MCF 10A (cell line): Measurements from ENCODE around the gene ARHGAP42. TPM values are rescaled to one million over a fixed set of nuclear protein-coding genes. Genes with fewer than 3 reads are reported as not detected.

ENCODE experiments used
- BruUV-seq: library from RNA; stranded (reverse); fragments of 400-500 nt; replicated peaks from 2 replicates; lab custom pipeline; 2021; lab: Mats Ljungman, UMichigan
- CTCF ChIA-PET: fragments of 300-600 bp; sonication (Branson Sonifier 250); formaldehyde crosslinking; extraction: SDS; loops from one replicate; lab custom pipeline; 2021; ENCODE audit warnings: antibody characterized with exemption, inconsistent platforms; lab: Yijun Ruan, JAX
- POLR2A ChIA-PET: fragments of 300-600, 350-650 bp; sonication (Branson Sonifier 250); formaldehyde crosslinking; extraction: SDS; loops from one replicate; lab custom pipeline; 2020; ENCODE audit warnings: antibody characterized with exemption, inconsistent platforms; lab: Yijun Ruan, JAX
- DNase-seq: peaks from one replicate; pipeline ENCODE4 v3.0.0-alpha.2; 2018; ENCODE audit not compliant: unreplicated experiment
- H3K27ac Mint-ChIP-seq: one replicate; pipeline ENCODE4 v1.8.0; 2022; ENCODE audit warnings: mild to moderate bottlenecking, low read depth, mixed read lengths; ENCODE audit not compliant: unreplicated experiment
- H3K27me3 Mint-ChIP-seq: one replicate; pipeline ENCODE4 v1.8.0; 2022; ENCODE audit warnings: mixed read lengths; ENCODE audit not compliant: insufficient read depth, unreplicated experiment
- H3K36me3 Mint-ChIP-seq: one replicate; pipeline ENCODE4 v1.8.0; 2022; ENCODE audit warnings: mild to moderate bottlenecking, moderate library complexity, mixed read lengths; ENCODE audit not compliant: insufficient read depth, unreplicated experiment
- H3K4me1 Mint-ChIP-seq: one replicate; pipeline ENCODE4 v1.8.0; 2022; ENCODE audit warnings: mixed read lengths; ENCODE audit not compliant: insufficient read depth, unreplicated experiment
- H3K4me3 Mint-ChIP-seq: one replicate; pipeline ENCODE4 v1.8.0; 2022; ENCODE audit warnings: mild to moderate bottlenecking, moderate library complexity, mixed read lengths; ENCODE audit not compliant: unreplicated experiment
- H3K9me3 Mint-ChIP-seq: one replicate; pipeline ENCODE4 v1.8.0; 2022; ENCODE audit warnings: mixed read lengths; ENCODE audit not compliant: unreplicated experiment
- CTCF ChIP-seq: fragments of 200-600 bp; IDR thresholded peaks from one replicate; pipeline ENCODE4 v1.8.0; 2022; ENCODE audit warnings: antibody characterized with exemption, mild to moderate bottlenecking; ENCODE audit not compliant: unreplicated experiment
- intact Hi-C: fragments of 100-400 bp; cut with micrococcal nuclease; formaldehyde crosslinking; loops from 2 replicates; pipeline ENCODE4 v1.14.1; 2022
- total RNA-seq: library from RNA; stranded (reverse); gene quantifications from 2 replicates; pipeline ENCODE4 v1.2.3, GENCODE V29; 2022

The ARHGAP42 gene
- total RNA-seq, 1 experiment from 2014 or later = 2.5 TPM

- ChIA-PET POLR2A (no interaction called here), CTCF (no interaction called here)
- Mint-ChIP-seq H3K27ac (no peak overlapping the region), H3K9me3 (no peaks in the 10 kb centered on the region), H3K4me3 (no peak overlapping the region), H3K27me3 (no peaks in the 10 kb centered on the region), H3K4me1 (no peaks in the 10 kb centered on the region), H3K36me3 (no peaks in the 10 kb centered on the region)
- no peak for TF ChIP-seq CTCF
- BruUV-seq = no TSS peak
- intact Hi-C loops = no loop called here
- DNase-seq = no peak
Measured at GRCh38 chr11:100948936-100949335, 261.8 kb downstream of the ARHGAP42 start.

GRCh38 chr11:100949443-100949842 lies 262.4 kb downstream of the ARHGAP42 start:
- Mint-ChIP-seq H3K9me3 (no peaks in the 10 kb centered on the region), H3K4me1 (no peaks in the 10 kb centered on the region), H3K27me3 (no peaks in the 10 kb centered on the region), H3K27ac (no peak overlapping the region), H3K36me3 (no peaks in the 10 kb centered on the region), H3K4me3 (no peak overlapping the region)
- ChIA-PET POLR2A (no interaction called here), CTCF (no interaction called here)
- intact Hi-C loops = no loop called here
- TF ChIP-seq CTCF = no peak
- DNase-seq = no peak
- BruUV-seq = no TSS peak

- H3K4me1 Mint-ChIP-seq = no peaks in the 10 kb centered on the region
- no TSS peak for BruUV-seq
- no peak overlapping the region for H3K27ac Mint-ChIP-seq
- no peak for DNase-seq
- TF ChIP-seq CTCF = no peak
- no peaks in the 10 kb centered on the region for H3K9me3 Mint-ChIP-seq
- no peak overlapping the region for H3K4me3 Mint-ChIP-seq
- no peaks in the 10 kb centered on the region for H3K27me3 Mint-ChIP-seq
- no peaks in the 10 kb centered on the region for H3K36me3 Mint-ChIP-seq
- ChIA-PET CTCF (no interaction called here), POLR2A (no interaction called here)
- intact Hi-C loops = no loop called here
Measured at GRCh38 chr11:100955318-100955717, 268.2 kb downstream of the ARHGAP42 start.

- ChIA-PET POLR2A (no interaction called here), CTCF (interaction anchor here (0.5 kb wide), 1 partner anchor 384 kb away, joined by 3 read pairs; no protein-coding TSS in a partner anchor)
- intact Hi-C loops = no loop called here
- H3K27ac Mint-ChIP-seq = no peak overlapping the region
- DNase-seq = no peak
- H3K27me3 Mint-ChIP-seq = no peaks in the 10 kb centered on the region
- TF ChIP-seq CTCF = no peak
- H3K4me1 Mint-ChIP-seq = no peaks in the 10 kb centered on the region
- H3K36me3 Mint-ChIP-seq = no peaks in the 10 kb centered on the region
- H3K9me3 Mint-ChIP-seq = no peaks in the 10 kb centered on the region
- BruUV-seq = no TSS peak
- no peak overlapping the region for H3K4me3 Mint-ChIP-seq
Measured at GRCh38 chr11:100956351-100956750, 269.3 kb downstream of the ARHGAP42 start.
